Subcutaneous abdominal adipose tissue (tissue), 5 donors: ENCODE measurements around the gene AGMAT.

Source experiments
- H3K27ac ChIP-seq: one replicate; pipeline ENCODE4 v1.7.0; 2013; ENCODE audit warnings: low read depth, mild to moderate bottlenecking, inconsistent platforms, low read length, moderate library complexity
- H3K27me3 ChIP-seq, 5 donors: one replicate each; pipeline ENCODE4 v1.7.0; 2013; ENCODE audit warnings: low read length in 5 of 5, inconsistent platforms in 1 of 5; ENCODE audit not compliant: control insufficient read depth in 5 of 5, insufficient read depth in 4 of 5
- H3K36me3 ChIP-seq, 5 donors: one replicate each; pipeline ENCODE4 v1.7.0; 2013; ENCODE audit warnings: low read length in 5 of 5; ENCODE audit not compliant: control insufficient read depth in 5 of 5, insufficient read depth in 5 of 5
- H3K4me1 ChIP-seq, 5 donors: one replicate each; pipeline ENCODE4 v1.7.0; 2013; ENCODE audit warnings: low read length in 5 of 5, mild to moderate bottlenecking in 3 of 5, moderate library complexity in 1 of 5; ENCODE audit not compliant: control insufficient read depth in 5 of 5, insufficient read depth in 5 of 5
- H3K4me3 ChIP-seq, 5 donors: one replicate each; pipeline ENCODE4 v1.7.0; 2013; ENCODE audit warnings: low read length in 5 of 5, low read depth in 1 of 5
- H3K9ac ChIP-seq, 5 donors: one replicate each; pipeline ENCODE4 v1.7.0; 2013; ENCODE audit warnings: low read length in 5 of 5, mild to moderate bottlenecking in 4 of 5, moderate library complexity in 3 of 5
- H3K9me3 ChIP-seq, 5 donors: one replicate each; pipeline ENCODE4 v1.7.0; 2013; ENCODE audit warnings: low read length in 5 of 5; ENCODE audit not compliant: control insufficient read depth in 5 of 5
- donor health status: healthy.
- donor health status: healthy.
- donor health status: healthy.
- donor health status: healthy.
- donor health status: healthy.

Gene AGMAT

DNA sequence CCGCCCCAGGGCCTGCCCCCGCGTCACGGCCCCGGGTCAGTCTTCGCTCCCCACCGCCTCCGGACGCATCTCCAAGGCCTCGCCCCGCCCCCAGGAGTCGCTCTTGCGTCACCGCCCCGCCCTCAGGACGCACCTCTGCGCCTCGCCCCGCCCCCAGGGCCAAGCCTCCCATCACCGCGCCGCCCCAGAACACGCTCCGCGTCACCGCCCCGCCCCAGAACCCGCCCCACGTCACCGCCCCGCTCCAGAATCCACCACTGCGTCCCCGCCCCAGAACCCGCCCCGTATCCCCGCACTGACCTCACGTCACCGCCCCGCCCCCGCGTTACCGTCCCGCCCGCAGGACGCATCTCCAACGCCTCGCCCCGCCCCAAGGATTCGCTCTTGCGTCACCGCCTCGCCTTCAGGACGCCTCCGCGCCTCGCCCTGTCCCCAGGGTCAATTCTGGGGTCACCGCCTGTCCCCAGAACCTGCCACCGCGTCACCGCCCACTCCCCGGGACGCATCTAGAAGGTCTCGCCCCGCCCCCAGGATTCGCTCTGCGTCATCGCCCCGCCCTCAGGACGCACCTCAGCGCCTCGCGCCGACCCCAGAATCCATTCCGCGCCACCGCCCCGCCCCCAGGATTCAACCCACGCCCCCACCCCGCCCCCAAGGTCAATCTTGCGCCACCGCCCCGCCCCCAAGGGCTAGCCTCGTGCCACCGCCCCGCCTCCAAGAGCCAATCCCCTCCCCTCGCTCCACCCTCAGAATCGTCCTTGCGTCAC is 60.4 kb downstream of the AGMAT start:
- Histone ChIP-seq H3K36me3 (no peaks in the 10 kb centered on the region), H3K9ac (peak overlapping the region in 4 of 5 donors; percentile 60 to 71 (median 64)), H3K4me3 (peak overlapping the region in 4 of 5 donors; percentile 60 to 73 (median 66)), H3K27me3 (no peaks in the 10 kb centered on the region), H3K9me3 (no peaks in the 10 kb centered on the region), H3K4me1 (peaks cover 2 to 36% (median 29%) of the 10 kb centered on the region in 5 donors), H3K27ac (peak overlapping the region; percentile 78)

DNA sequence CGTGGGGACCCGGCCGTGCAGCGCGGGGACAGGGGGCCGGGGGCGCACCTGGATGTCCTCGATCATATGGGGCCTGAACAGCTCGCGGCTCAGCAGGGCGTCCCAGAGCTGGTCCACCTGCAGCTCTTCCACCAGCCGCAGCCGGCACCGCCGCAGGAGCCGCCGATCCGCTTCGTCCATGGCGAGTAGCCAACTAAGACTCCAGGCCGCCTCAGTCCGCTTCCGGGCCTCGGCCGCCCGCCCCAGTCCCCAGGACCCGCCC is 60.9 kb downstream of the AGMAT start, which contains the start of gene CASP9:
Gene CASP9 (minus strand): TSS at position 195 of the 262 bp plus-strand sequence. CDS start 15 bp downstream, at position 180.
- Histone ChIP-seq H3K27ac (peak within 1 kb of the TSS; percentile 89), H3K9me3 (no peaks in the 10 kb centered on the region), H3K36me3 (no peaks in the 10 kb centered on the region), H3K4me1 (peaks cover 2 to 36% (median 29%) of the 10 kb centered on the region in 5 donors), H3K4me3 (peak within 1 kb of the TSS; percentile 69 to 87 (median 74)), H3K9ac (peak within 1 kb of the TSS; percentile 60 to 77 (median 73)), H3K27me3 (no peaks in the 10 kb centered on the region)

DNA sequence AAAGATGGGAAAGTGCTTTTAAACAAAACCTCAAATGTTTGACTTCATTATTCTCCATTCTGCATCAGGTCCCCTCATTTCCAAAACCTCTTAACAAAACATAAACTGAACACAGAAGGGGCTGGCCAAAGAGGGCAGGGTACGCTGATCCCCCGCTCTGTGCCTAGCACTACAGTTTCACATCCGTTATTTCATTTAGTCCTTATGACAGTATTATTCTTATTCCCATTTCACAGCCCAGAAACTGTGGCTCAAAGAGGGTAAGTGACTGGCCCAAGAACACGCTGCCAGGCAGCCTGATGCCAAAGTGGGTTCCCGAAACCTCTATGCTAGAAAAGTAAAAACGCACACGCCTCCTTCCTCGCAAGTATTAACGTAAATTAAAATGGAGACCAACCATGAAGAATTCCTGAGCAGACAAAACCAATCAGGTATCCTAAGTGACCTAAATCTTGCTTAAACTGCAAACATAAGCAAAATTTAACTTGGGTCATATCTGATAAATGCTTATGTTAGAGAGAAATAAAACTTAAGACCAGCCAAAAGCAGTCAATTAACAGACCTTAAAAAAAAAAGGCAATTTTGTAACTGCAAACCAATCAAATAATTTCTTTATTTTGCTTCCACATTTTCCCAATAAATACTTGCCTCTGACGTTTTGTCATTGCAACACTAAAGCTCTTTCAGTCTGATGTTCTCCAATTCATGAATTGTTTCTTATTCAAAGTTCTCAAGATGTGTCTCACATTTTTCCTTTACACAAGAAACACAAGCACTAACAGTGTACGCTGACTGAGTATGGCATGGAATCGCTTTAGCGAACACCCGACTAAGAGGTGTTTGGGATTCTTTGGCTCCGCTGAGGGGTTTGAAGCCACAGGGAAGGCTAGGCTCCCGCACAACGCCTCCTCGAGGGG is 61.5 kb downstream of the AGMAT start:
- peaks cover 0 to 2% (median 0%) of the 10 kb centered on the region in 5 donors for H3K36me3 ChIP-seq
- peak overlapping the region; percentile 62 to 83 (median 74) for H3K4me3 ChIP-seq
- no peaks in the 10 kb centered on the region for H3K27me3 ChIP-seq
- H3K9me3 ChIP-seq, result no peaks in the 10 kb centered on the region
- peak overlapping the region; percentile 72 for H3K27ac ChIP-seq
- H3K9ac ChIP-seq, result peak overlapping the region; percentile 45 to 77 (median 73)
- H3K4me1 ChIP-seq, result peaks cover 2 to 36% (median 29%) of the 10 kb centered on the region in 5 donors

DNA sequence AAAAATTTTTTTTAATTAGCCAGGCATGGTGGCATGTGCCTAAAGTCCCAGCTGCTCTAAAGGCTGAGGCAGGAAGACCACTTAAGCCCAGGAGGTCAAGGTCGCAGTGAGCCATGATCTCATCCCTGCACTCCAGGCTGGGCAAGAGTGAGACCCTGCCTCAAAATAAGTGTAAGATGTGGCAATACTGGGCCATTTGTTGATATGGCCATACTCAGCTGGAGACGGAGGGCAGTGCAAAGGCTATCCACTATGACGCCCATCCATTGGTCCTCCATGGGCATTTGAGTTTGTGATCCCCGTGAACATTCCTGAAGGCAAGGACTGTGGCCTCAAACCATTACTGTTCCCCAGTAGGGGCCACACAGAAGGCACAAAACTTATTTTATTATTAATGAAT is 62.3 kb downstream of the AGMAT start:
- H3K9me3 ChIP-seq, result no peaks in the 10 kb centered on the region
- no peak overlapping the region for H3K27ac ChIP-seq
- H3K36me3 ChIP-seq, result peaks cover 0 to 9% (median 3%) of the 10 kb centered on the region in 5 donors
- H3K9ac ChIP-seq, result no peak overlapping the region
- H3K4me3 ChIP-seq, result no peak overlapping the region
- peaks cover 2 to 30% (median 25%) of the 10 kb centered on the region in 5 donors for H3K4me1 ChIP-seq
- H3K27me3 ChIP-seq, result no peaks in the 10 kb centered on the region
